ENCODE results near the gene ABCC11. TPM values are rescaled to one million over a fixed set of nuclear protein-coding genes. Genes with fewer than 3 reads are reported as not detected.

The ABCC11 gene
- total and polyA plus RNA-seq, 2 of the 13 experiments (the other 11 are each of a cell fraction or from before 2014, with no cell fraction given), result 1.0 to 1.4 TPM

DNA sequence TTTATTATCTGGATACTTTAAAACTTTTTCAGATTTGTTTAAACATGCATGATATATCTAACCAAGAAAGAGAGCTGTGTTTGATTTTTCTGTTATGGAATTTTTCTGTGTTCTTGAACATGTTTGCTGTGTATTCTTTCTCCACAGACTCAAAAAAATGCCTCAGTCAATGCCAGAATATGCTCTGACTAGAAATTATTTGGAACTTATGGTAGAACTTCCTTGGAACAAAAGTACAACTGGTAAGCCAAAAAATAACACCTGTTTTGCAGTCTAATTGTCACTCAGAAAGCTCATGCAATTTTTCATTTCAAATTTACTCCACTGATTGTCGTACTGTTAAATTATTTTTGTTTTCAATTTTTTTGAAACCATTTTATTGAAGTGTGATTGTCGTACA, 15.3 kb upstream of the ABCC11 start:
- ChIA-PET POLR2A (no interaction called here), CTCF (ENCODE audit: low intra/inter-chr PET ratio, low total read pairs) (no interaction called here)
- 97% methylated on average over 2 of the region's 2 CpGs for WGBS (ENCODE audit: low lambda C conversion rate)
- no peak overlapping the region for H3K4me3 ChIP-seq (replicated peaks in 1 of 3; ENCODE audit: insufficient read depth in 1 of 3, low read depth in 2 of 3, low read length in 3 of 3)
- H3K27ac ChIP-seq (ENCODE audit: extremely low read length, insufficient read depth, low read length), result no peak overlapping the region
- no peak overlapping the region for H2AFZ ChIP-seq (ENCODE audit: low read length)
- DNase-seq (ENCODE audit: low spot score) (no peak), FAIRE-seq (no peak), ATAC-seq (no peak)
- H3K79me2 ChIP-seq (ENCODE audit: insufficient read depth, low read length), result no peaks in the 10 kb centered on the region
- H3K36me3 ChIP-seq (replicated peaks in 1 of 2; ENCODE audit: control insufficient read depth in 1 of 2, insufficient read depth in 2 of 2, low read length in 2 of 2), result peaks cover 18 to 77% of the 10 kb centered on the region in 2 experiments
- BruUV-seq (replicated peaks), result no TSS peak
- H4K20me1 ChIP-seq (ENCODE audit: insufficient read depth, low read length), result no peaks in the 10 kb centered on the region
- H3K4me1 ChIP-seq (ENCODE audit: insufficient read depth, low read length), result no peaks in the 10 kb centered on the region
- no peaks in the 10 kb centered on the region for H3K9me3 ChIP-seq (ENCODE audit: low read length)
- H3K4me2 ChIP-seq (ENCODE audit: low read depth, low read length), result no peak overlapping the region
- in situ Hi-C loops (cut with HindIII; ENCODE audit: extremely low pct_ligation_motif_present, low pct_unique_long_range_greater_than_20kb), result no loop called here
- H3K9ac ChIP-seq (ENCODE audit: insufficient read depth, low read depth, low read length), result no peak overlapping the region
- intact Hi-C loops (cut with micrococcal nuclease; ENCODE audit: unreplicated experiment), result no loop called here
- H3K27me3 ChIP-seq (ENCODE audit: control insufficient read depth in 1 of 2, insufficient read depth in 2 of 2, low read length in 2 of 2), result no peaks in the 10 kb centered on the region
- TF ChIP-seq, protein P1, sequence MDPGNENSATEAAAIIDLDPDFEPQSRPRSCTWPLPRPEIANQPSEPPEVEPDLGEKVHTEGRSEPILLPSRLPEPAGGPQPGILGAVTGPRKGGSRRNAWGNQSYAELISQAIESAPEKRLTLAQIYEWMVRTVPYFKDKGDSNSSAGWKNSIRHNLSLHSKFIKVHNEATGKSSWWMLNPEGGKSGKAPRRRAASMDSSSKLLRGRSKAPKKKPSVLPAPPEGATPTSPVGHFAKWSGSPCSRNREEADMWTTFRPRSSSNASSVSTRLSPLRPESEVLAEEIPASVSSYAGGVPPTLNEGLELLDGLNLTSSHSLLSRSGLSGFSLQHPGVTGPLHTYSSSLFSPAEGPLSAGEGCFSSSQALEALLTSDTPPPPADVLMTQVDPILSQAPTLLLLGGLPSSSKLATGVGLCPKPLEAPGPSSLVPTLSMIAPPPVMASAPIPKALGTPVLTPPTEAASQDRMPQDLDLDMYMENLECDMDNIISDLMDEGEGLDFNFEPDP (CRISPR knock-in tag; conservative IDR thresholded peaks at IDR 0.05), result no peak
- TF ChIP-seq BRD4 (CRISPR knock-in tag; IDR thresholded peaks at IDR 0.05) (no peak), NCOA2 (CRISPR knock-in tag; IDR thresholded peaks at IDR 0.05) (no peak), KMT2A (CRISPR knock-in tag; IDR thresholded peaks at IDR 0.05) (no peak), KLF12 (CRISPR knock-in tag; IDR thresholded peaks at IDR 0.05; ENCODE audit: borderline replicate concordance) (no peak), REPIN1 (CRISPR knock-in tag; IDR thresholded peaks at IDR 0.05; ENCODE audit: borderline replicate concordance, low read depth) (no peak), ZNF367 (CRISPR knock-in tag; IDR thresholded peaks at IDR 0.05; ENCODE audit: borderline replicate concordance) (no peak), ZNF30 (CRISPR knock-in tag; IDR thresholded peaks at IDR 0.05) (no peak), ZNF75D (CRISPR knock-in tag; IDR thresholded peaks at IDR 0.05; ENCODE audit: borderline replicate concordance) (no peak), SALL2 (CRISPR knock-in tag; IDR thresholded peaks at IDR 0.05) (no peak), ZNF790 (CRISPR knock-in tag; IDR thresholded peaks at IDR 0.05; ENCODE audit: borderline replicate concordance) (no peak), ZFYVE20 (CRISPR knock-in tag; IDR thresholded peaks at IDR 0.05; ENCODE audit: borderline replicate concordance, low read depth) (no peak)
- TF ChIP-seq, protein P2, sequence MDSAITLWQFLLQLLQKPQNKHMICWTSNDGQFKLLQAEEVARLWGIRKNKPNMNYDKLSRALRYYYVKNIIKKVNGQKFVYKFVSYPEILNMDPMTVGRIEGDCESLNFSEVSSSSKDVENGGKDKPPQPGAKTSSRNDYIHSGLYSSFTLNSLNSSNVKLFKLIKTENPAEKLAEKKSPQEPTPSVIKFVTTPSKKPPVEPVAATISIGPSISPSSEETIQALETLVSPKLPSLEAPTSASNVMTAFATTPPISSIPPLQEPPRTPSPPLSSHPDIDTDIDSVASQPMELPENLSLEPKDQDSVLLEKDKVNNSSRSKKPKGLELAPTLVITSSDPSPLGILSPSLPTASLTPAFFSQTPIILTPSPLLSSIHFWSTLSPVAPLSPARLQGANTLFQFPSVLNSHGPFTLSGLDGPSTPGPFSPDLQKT (CRISPR knock-in tag; IDR thresholded peaks at IDR 0.05; ENCODE audit: borderline replicate concordance), result no peak
- TF ChIP-seq, protein P3, sequence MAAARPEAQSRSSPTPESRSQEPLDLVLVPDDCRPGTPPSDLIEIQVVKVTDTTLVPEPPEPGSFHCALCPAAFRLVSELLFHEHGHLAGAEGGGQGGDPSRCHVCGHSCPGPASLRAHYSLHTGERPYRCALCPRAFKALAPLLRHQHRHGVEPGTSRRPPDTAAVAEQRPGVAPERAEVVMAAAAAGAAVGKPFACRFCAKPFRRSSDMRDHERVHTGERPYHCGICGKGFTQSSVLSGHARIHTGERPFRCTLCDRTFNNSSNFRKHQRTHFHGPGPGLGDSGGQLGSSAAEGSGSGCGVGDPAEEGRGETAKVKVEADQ (CRISPR knock-in tag; IDR thresholded peaks at IDR 0.05; ENCODE audit: borderline replicate concordance), result no peak
- TF ChIP-seq, protein P4, sequence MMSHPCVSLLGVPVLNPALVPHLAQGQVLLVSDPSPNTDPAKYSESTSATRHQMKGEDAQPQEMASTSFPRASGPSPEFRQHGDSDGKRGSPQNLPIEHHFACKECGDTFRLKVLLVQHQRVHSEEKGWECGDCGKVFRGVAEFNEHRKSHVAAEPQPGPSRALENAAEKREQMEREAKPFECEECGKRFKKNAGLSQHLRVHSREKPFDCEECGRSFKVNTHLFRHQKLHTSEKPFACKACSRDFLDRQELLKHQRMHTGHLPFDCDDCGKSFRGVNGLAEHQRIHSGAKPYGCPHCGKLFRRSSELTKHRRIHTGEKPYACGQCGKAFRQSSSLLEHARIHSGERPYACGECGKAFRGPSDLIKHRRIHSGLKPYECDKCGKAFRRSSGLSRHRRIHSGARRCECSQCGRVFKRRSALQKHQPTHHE (CRISPR knock-in tag; IDR thresholded peaks at IDR 0.05; ENCODE audit: borderline replicate concordance), result no peak
- TF ChIP-seq, protein P5, sequence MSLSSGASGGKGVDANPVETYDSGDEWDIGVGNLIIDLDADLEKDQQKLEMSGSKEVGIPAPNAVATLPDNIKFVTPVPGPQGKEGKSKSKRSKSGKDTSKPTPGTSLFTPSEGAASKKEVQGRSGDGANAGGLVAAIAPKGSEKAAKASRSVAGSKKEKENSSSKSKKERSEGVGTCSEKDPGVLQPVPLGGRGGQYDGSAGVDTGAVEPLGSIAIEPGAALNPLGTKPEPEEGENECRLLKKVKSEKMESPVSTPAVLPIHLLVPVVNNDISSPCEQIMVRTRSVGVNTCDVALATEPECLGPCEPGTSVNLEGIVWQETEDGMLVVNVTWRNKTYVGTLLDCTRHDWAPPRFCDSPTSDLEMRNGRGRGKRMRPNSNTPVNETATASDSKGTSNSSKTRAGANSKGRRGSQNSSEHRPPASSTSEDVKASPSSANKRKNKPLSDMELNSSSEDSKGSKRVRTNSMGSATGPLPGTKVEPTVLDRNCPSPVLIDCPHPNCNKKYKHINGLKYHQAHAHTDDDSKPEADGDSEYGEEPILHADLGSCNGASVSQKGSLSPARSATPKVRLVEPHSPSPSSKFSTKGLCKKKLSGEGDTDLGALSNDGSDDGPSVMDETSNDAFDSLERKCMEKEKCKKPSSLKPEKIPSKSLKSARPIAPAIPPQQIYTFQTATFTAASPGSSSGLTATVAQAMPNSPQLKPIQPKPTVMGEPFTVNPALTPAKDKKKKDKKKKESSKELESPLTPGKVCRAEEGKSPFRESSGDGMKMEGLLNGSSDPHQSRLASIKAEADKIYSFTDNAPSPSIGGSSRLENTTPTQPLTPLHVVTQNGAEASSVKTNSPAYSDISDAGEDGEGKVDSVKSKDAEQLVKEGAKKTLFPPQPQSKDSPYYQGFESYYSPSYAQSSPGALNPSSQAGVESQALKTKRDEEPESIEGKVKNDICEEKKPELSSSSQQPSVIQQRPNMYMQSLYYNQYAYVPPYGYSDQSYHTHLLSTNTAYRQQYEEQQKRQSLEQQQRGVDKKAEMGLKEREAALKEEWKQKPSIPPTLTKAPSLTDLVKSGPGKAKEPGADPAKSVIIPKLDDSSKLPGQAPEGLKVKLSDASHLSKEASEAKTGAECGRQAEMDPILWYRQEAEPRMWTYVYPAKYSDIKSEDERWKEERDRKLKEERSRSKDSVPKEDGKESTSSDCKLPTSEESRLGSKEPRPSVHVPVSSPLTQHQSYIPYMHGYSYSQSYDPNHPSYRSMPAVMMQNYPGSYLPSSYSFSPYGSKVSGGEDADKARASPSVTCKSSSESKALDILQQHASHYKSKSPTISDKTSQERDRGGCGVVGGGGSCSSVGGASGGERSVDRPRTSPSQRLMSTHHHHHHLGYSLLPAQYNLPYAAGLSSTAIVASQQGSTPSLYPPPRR (CRISPR knock-in tag; IDR thresholded peaks at IDR 0.05; ENCODE audit: borderline replicate concordance), result no peak

Measured in HepG2 (cell line).